Measurements from ENCODE around the gene ITGB4. TPM values are rescaled to one million over a fixed set of nuclear protein-coding genes. Genes with fewer than 3 reads are reported as not detected.

Gene ITGB4
- total RNA-seq, 1 experiment from 2014 or later: 0.19 TPM

Other genes with a start within 250 kb of the ITGB4 start
- not detected in 2 replicates for gene CASKIN2, start 205.9 kb upstream of the ITGB4 start, total RNA-seq (2014; rRNA removed; shearing (Covaris generic); ENCODE audit: low replicate concordance)
- gene TSEN54, start 204.9 kb upstream of the ITGB4 start, total RNA-seq (2014; rRNA removed; shearing (Covaris generic); ENCODE audit: low replicate concordance): 25.5 and 42.8 TPM in 2 replicates
- 6.1 and 7.6 TPM in 2 replicates for gene LLGL2, start 195.8 kb upstream of the ITGB4 start, total RNA-seq (2014; rRNA removed; shearing (Covaris generic); ENCODE audit: low replicate concordance)
- gene MYO15B, start 133.7 kb upstream of the ITGB4 start, total RNA-seq (2014; rRNA removed; shearing (Covaris generic); ENCODE audit: low replicate concordance): 3.8 and 8.0 TPM in 2 replicates
- not detected in 2 replicates for gene SMIM5, start 88.0 kb upstream of the ITGB4 start, total RNA-seq (2014; rRNA removed; shearing (Covaris generic); ENCODE audit: low replicate concordance)
- gene RECQL5, start 54.3 kb upstream of the ITGB4 start, total RNA-seq (2014; rRNA removed; shearing (Covaris generic); ENCODE audit: low replicate concordance): 29.4 and 68.7 TPM in 2 replicates
- 26.5 and 49.2 TPM in 2 replicates for gene SAP30BP, start 54.1 kb upstream of the ITGB4 start, total RNA-seq (2014; rRNA removed; shearing (Covaris generic); ENCODE audit: low replicate concordance)
- 23.9 and 28.3 TPM in 2 replicates for gene GALK1, start 43.7 kb downstream of the ITGB4 start, total RNA-seq (2014; rRNA removed; shearing (Covaris generic); ENCODE audit: low replicate concordance)
- gene UNK, start 63.3 kb downstream of the ITGB4 start, total RNA-seq (2014; rRNA removed; shearing (Covaris generic); ENCODE audit: low replicate concordance): 22.9 and 49.0 TPM in 2 replicates
- gene UNC13D, start 122.9 kb downstream of the ITGB4 start, total RNA-seq (2014; rRNA removed; shearing (Covaris generic); ENCODE audit: low replicate concordance): 30.9 and 52.5 TPM in 2 replicates
- gene WBP2, start 133.9 kb downstream of the ITGB4 start, total RNA-seq (2014; rRNA removed; shearing (Covaris generic); ENCODE audit: low replicate concordance): 27.9 and 42.7 TPM in 2 replicates
- gene TRIM47, start 157.1 kb downstream of the ITGB4 start, total RNA-seq (2014; rRNA removed; shearing (Covaris generic); ENCODE audit: low replicate concordance): 7.9 and 16.4 TPM in 2 replicates
- 18.4 and 39.5 TPM in 2 replicates for gene TRIM65, start 175.5 kb downstream of the ITGB4 start, total RNA-seq (2014; rRNA removed; shearing (Covaris generic); ENCODE audit: low replicate concordance)
- 33.5 and 42.7 TPM in 2 replicates for gene MRPL38, start 183.4 kb downstream of the ITGB4 start, total RNA-seq (2014; rRNA removed; shearing (Covaris generic); ENCODE audit: low replicate concordance)
- gene FBF1, start 219.6 kb downstream of the ITGB4 start, total RNA-seq (2014; rRNA removed; shearing (Covaris generic); ENCODE audit: low replicate concordance): 13.5 and 37.0 TPM in 2 replicates

Measured in Karpas-422 (cell line).